T-helper 2 cell treated with Interferon-gamma antibody and Interleukin-4, amounts not matched to agents 100 ng/mL and 5 ng/mL, for 36 hours (primary cell): ENCODE data around the gene DPP10. TPM values are rescaled to one million over a fixed set of nuclear protein-coding genes. Genes with fewer than 3 reads are reported as not detected.

ENCODE experiments used
- intact Hi-C: fragments of 100-400 bp; cut with micrococcal nuclease; formaldehyde crosslinking; loops from one replicate; pipeline ENCODE4 v1.15.1; 2023
- total RNA-seq: library from RNA; stranded (reverse); gene quantifications from 2 replicates; pipeline ENCODE4 v1.2.3, GENCODE V29; 2022

DPP10 gene
- total RNA-seq, 1 donor from 2014 or later: not detected

DNA sequence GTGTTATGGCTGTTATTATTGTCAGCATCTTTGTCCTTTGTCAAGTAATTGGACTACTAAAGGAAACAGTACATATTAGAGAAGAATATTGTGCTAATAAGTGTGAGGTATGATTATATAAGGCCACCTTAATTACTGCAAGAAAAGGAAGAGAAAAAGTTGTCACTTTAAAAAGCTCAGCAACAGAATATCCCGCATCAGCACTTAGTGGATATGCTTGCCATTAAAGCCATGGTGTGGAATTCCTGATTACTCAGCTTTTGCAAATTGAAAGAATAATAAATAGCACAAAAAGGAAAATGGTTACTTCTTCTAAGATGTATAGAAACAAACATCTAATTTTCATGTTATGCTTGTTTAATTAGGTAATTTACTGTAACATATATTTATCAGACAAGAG is 347.5 kb downstream of the DPP10 start:
- intact Hi-C loops: no loop called here

DNA sequence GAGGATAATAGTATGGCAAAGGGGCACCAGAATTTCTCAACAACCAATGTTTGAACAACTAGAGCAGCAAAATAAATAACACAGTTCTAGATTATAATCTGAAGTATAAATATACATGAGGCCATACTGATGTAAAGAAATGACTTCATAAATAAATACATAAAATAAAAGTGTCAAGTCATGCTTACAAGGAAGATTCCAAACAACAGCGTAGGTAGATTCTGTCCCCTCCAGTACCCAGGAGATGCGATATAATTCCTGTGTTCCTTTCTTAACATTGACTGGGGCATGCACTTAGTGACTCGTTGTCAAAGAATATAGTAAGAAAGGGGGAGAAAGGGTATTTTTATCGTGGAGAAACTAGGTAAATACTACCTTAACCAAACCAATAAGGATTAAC is 355.1 kb downstream of the DPP10 start:
- intact Hi-C loops: no loop called here

DNA sequence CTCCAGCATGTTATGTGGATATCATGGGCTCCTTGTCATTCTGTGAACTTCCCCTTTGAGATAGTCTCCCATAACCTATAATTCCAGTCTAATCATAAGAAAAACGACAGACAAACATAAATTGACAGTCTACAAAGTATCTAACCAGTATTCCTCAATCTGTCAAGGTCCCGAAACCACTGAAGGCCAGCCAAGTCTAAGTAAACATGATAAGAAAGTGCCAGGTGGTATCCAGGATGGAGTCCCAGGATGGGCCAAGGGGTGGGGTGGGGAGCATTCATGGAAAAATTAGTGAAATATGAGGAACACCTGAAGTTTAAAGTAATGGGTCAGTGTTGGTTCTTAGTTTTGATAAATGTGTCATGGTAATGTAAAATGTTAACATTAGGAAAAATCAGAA is 355.5 kb downstream of the DPP10 start:
- intact Hi-C loops: no loop called here

DNA sequence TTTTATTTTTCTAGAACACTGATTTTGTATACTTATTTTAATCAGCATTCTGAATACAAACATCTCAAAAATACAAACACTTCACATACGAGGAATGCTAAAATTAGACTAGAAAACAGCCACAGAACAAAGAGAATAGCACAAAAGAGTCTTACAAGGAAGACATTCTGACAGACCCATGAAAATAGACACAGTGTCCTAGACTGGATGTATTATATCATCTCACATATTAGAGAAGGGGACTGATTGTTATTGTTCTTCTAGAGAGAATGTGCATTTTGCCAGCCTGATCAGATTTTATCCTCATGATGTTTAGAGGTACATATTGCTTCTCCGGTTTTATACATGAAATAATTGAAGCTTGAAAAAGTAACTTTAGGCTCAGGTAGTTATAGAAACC is 357.9 kb downstream of the DPP10 start:
- intact Hi-C loops: no loop called here

DNA sequence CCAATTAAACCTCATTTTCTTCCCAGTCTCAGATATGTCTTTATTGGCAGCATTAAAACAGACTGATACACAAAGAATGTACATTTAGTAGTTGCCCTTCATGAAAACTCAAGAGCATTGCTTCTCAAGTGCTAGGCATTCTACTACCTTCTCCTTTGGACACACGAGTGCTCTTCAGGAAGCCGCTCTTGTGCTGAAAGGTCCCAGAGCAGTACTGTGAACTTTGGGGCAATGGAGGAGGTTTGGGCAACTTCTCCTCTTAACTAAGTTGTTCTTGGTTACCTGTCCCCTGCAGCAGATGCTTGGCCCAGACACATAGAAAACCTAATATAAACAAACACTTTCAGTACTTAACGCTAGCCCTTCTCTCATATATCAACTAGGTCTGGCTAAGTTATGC is 362.8 kb downstream of the DPP10 start:
- intact Hi-C loops: no loop called here

DNA sequence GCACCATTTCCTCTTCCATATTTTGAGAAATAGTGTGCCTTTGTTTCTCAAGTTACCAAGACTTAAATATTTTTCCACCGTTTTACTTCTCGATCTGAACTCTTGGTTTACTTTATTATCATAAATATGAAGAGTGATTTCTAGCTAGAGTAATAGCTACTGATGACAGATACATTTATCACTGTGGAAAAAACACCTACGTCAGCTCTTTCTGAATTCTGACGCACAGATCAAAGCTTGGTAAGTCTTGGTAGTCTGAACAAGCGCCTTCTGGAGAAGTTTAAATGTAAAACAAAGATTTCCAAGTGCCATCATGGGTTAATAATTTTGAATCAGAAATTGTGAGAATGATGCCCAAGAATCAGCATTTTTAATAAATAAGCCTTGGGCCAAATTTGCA is 367.7 kb downstream of the DPP10 start:
- intact Hi-C loops: no loop called here

DNA sequence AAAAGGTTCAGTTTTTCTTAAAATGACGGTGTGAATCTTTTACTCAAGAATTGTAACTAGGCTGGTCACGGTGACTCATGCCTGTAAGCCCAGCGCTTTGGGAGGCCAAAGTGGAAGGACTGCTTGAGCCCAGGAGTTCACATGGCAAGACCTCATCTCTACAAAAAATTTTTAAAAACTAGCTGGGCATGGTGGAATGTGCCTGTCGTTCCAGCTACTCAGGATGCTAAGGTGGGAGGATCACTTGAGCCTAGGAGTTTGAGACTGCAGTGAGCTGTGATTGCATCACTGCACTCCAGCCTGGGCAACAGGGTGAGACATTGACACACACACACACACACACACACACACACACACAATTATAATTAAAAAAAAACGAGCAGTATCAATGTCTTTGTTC is 369.8 kb downstream of the DPP10 start:
- intact Hi-C loops: no loop called here

DNA sequence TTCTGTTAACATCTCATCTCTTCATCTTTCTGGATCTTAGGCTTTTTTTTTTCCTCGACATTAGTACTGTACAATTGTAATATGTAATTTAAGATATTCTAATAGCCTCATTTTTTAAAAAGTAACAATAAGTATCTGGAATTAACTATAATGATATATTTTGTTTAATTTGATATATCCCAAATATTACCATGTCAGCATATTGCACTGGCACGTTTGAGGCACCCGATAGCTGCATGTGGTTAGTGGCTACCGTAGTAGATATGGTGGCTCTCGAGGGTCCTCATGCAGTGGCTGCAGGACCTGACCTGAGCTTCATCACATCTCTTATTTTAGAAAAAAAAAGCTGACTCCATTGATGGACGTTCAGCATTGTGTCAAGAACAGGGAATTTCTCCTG is 371.9 kb downstream of the DPP10 start:
- intact Hi-C loops: no loop called here

DNA sequence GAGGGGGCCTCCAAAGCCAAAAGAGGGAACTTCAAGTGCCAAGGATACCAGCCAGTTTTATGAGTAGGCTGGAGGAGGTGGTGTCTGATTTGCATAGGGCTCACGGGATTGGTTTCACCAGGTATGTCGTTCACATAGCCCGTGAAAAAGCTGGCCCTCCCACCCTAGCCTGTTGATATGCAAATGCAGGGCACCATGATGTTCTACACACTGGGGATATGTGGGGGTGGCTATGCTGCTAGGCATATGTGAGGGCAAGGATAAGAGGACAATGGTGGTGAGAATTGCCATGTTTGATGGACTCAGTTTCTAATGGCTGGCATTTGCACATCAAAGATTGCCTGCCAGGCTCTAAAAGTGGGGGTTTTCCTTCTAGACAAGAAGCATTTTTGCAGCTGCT is 378.6 kb downstream of the DPP10 start:
- intact Hi-C loops: no loop called here

DNA sequence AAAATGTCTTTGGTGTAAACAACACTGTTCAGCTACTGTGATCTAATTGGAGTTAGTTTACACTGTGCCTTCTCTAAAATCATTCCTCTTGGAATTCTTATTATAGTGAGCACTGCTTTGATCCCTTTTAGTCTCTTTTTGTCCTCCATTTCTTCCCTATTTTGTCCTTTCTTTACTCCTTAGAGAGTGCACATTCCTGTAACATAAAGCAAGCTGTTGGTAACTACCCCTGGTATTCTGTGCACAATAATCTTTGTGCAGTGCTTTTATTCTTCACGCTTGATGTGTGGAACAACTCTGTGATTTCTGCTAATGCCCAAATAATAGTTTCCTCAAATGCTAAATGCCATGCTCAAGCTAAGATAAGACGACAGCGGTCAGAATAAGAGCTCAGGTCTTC is 401.5 kb downstream of the DPP10 start:
- intact Hi-C loops: no loop called here

DNA sequence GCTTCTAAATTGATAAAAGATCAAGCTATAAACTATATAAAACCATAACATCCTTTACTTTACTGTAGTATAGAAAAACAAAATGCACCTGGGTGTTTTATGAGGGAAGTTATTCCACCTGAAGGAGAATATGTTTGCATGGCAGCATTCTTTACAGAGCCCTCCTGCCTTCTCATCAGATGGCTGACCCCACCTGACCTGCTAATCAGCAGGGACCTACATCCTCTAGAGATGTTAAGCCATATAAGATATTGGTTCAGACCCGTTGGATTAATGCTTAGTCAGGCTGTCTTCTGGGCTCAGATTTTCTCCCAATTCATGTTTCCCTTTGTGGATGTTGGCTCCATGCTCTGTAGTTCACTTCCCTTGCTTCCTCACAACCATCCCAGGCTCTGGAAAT is 414.8 kb downstream of the DPP10 start:
- intact Hi-C loops: no loop called here

DNA sequence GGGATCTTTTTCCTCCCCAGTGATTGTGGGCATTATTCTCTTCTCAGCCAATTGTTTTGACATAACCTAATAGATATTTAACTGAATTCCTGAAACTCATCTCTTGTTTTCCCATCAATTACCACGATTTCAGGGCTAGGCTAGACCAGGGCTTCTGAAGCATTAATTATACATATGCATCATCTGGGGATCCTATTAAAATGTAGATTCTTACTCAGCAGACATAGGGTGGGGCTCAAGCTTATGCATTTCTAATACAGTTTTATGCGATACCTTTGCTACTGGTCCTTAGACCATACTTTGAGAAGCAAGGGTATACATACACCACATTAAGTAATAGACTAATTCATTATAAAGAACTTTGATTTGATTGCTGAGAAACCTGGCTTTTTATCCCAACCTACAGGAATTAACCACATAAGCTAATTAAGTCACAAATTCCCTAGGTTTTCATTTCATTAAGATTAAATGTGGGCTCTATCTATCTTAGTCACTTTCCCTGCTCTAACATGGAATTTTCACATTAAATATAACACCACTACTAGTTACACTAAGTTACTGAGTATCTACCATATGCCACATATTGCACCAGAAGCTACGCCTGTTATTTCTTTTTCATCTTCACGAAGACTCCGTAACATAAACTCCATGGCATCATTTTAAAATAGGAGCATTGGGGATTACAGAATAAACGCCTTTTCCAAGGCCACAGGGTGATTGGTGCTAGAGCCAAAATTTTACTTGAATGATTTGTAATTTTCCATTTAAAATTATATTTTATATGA is 417.5 kb downstream of the DPP10 start:
- intact Hi-C loops: no loop called here

DNA sequence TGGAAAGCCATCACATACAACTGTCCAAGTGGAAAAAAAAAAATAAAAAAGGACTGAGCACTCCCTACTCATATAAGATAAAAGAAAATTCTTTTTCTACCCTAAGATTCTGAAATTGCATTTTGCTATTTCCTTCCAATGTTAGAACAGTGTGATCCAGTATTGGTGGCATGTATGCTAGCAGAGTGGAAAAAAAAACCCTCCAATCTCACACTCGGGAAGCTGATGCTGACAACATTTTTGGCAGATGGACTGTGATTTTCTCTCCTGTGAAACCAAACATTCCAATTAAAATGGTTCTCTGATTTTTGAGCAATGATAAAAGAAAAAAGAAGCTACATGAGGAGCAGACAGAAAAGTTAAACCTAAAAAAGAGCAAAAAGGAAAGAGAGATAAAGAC is 419.8 kb downstream of the DPP10 start:
- intact Hi-C loops: no loop called here

DNA sequence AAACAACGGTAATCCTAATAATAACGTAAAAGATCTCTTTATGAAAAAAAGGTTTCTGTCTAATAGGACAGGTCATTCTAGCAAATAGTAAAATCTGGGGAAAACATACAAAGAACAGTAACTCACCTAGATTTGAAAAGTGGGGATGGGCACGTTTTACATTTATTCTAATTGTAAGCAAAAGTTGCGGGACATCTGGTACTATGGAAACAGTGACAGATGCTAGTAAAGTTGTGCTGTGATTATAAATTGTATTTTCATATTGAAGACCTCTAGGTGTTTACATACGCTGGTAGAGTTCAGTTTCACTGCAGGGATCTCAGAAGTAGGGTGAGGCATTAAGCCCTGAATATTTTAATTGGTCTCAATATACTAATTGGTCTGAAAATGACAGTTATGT is 422.5 kb downstream of the DPP10 start:
- intact Hi-C loops: no loop called here

DNA sequence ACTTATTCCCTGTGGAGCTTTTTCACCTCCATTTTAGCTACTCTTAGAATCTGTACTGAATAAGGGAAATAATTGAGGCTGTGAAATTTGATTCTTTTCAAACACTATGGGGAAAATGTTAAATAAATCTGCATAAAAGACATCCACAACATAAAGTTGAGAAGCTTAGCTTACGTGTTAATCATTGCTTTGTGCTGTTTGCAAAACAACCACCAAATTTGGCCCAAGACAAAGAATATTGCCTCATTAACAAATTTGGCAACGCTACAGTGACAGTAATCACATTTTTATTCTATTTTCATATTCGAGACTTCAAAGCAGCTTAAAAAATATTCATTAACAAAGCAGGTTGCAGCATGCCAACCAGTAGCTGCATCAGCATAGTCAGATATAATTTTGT is 437.6 kb downstream of the DPP10 start:
- intact Hi-C loops: no loop called here

DNA sequence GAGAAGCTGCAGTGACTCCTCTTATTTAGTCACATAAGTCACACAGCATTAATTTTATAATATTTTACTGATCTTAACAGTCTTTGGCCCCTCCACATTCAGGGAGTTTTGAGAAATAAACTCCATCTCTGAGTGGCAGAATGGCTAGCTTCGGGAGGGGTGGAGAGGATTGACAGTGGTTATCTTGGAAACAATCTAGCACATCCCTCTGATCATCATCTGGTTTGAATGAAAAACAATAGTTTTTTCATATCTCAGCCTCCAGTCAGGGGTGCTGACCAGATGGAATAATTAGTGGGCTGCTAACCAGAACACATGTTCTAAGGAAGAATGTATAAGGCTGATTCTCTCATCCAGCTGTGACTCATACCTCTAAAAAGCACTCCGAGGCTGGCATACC is 477.5 kb downstream of the DPP10 start:
- intact Hi-C loops: no loop called here

DNA sequence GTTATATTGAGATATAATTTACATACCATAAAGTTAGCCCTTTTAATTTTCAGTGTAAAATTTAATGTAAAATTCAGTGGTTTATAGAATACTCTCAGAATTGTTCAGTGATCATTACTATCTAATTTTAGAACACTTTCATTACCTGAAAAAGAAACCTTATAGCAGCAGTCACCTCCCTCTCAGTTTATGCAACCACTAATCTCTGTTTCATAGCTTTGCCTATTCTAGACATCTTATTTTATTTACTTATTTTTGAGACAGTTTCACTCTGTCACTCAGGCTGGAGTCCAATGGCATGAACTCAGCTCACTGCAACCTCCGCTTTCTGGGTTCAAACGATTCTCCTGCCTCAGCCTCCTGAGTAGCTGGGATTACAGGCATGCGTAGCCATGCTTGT is 479.6 kb downstream of the DPP10 start:
- intact Hi-C loops: no loop called here

DNA sequence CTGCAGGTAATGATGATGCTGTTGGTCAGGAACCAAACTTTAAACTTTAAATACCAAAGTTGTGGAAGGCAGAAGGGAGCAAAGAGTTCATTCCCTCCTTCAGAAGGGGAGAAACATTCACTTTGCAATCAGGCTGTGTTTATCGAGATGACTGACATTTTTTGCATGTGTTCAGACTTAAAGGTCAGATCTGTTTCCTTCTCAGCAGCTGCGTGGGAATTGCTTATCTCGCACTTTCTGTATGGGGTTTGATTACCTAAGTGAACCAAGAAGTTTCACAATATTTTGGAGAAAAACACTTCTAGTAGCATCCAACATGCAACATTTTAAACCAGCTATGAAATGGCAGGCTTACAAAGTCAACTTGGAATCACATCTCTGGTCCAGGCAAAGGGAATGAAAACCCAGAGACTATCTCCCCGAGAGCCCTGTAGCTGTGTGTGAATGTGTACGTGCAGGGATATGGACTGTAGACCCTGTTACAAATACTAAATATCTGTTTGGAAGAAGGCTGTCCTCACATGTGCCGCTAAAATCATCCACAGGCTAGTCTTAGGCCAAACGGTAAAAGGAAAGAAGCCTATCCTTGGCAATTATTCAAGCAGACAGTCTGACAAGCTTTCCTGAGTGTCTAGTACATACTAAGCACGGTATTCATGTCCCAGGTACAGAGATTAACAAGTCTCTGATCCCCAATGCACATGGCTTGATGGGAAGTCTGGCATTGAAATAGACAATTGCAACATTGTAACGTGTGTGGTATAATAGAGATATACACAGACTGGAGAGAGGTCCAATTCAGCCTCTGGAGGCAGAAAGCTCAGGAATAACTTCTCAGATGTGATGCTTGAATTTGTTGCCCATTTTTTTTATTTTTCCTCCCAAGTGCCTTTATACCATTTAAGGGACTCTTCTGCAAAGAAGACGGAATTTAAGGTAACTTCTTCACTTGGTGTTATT is 483.1 kb downstream of the DPP10 start:
- intact Hi-C loops: no loop called here

DNA sequence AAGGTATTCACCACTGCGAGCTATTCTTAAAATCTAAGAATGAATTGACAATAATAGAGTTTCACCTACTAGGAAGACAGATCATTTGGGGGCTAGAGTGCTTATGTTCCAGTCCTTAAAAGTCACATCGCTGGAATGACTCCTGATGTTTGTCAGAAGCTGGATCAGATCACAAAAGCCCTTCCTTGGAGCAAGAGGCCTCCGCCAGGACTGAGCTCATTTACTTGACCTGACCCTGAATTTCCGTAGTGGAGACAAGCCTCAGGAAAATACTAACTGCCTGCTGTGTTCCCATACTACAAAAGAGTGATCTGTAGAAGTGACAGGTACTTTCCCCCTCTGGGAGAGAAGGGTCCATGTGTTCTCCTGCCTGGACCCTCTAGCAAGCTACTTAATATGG is 483.9 kb downstream of the DPP10 start:
- intact Hi-C loops: no loop called here

DNA sequence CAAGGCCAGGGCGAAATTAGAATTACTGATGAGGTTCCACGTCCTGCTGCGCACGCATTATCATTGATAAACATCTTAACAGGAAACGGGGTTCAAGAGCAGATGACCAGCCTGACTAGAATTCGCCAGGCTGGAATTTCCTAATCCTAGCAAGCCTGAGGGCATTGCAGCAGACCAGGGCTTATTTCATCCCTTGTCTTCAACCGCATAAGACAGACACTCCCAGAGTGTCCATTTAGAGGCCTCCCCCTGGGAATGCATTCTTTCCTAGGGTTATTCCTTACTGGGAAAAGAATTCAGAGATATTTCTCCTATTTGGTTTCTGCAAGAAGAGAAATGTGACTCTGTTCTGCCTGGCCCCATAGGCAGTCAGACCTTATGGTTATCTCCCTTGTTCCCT is 486.8 kb downstream of the DPP10 start:
- intact Hi-C loops: no loop called here

DNA sequence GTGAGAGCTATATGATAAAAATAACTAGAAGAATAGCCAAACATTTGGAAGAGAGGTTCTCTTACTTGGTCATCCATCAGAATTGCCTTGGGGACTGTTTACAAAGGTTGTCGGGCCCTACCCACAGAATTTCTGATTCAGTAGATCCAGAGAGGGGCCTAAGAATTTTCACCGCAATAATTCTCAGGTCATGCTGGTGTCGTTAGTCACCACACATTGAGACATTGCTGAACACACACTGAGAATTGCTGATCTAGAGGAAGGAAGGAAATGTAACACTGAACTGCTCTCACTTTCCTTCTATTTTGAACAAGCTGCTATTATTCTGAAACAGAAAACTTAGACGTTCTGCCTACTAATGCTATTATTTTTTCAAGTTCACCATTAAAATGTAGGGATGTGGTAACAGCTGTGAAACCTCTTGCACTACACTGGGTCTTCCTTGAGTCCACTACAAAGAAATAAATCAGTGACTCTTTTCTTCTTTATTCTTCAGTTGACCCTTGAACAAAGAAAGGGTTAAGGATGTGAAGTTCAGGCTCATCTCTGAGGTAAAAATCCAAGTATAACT is 491.3 kb downstream of the DPP10 start:
- intact Hi-C loops: no loop called here

DNA sequence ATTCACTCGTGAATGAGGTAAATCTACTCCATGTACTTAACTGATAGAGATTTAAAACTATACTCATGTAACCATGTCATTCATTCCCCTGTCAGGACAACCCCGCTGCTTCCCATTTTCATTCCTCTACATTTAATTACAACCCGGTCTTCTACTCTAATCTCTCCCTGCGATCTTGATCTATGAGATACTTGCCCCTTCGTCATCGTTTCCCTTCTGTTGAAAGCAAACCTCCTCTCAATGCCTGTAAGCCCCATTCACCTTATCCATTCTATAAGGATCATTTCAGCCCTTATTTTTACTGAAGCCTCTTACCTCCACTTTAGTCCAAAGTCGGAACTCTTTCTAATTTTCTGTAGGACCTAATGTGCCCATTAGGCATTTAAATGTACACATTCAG is 492.6 kb downstream of the DPP10 start:
- intact Hi-C loops: no loop called here
